HepG2 (cell line): ENCODE results near the gene LAP3. TPM values are rescaled to one million over a fixed set of nuclear protein-coding genes. Genes with fewer than 3 reads are reported as not detected.
A peak's percentile ranks its signal among the peaks of the same experiment; 100 is the strongest.

Experiments used
- ARNTL ChIP-seq: sonication (generic); formaldehyde crosslinking; IDR thresholded peaks from 2 replicates; pipeline ENCODE4 v1.4.0; 2020; ENCODE audit warnings: mild to moderate bottlenecking, missing genetic modification reagents
- EHMT2 ChIP-seq: fragments of 200-600 bp; sonication (generic); IDR thresholded peaks from 2 replicates; pipeline ENCODE4 v1.7.0; 2017; ENCODE audit warnings: antibody characterized with exemption, low read depth, low read length, borderline replicate concordance
- ELF4 ChIP-seq: sonication (generic); formaldehyde crosslinking; IDR thresholded peaks from 2 replicates; pipeline ENCODE4 v1.5.0; 2020; ENCODE audit warnings: missing genetic modification reagents, mild to moderate bottlenecking, moderate library complexity, borderline replicate concordance
- HOXA5 ChIP-seq: sonication (generic); formaldehyde crosslinking; IDR thresholded peaks from 2 replicates; pipeline ENCODE4 v1.4.0; 2020; ENCODE audit warnings: missing genetic modification reagents
- NPAS2 ChIP-seq: sonication (generic); formaldehyde crosslinking; IDR thresholded peaks from 2 replicates; pipeline ENCODE4 v1.8.0; 2022; ENCODE audit warnings: mild to moderate bottlenecking, missing genetic modification reagents, borderline replicate concordance
- PHB2 ChIP-seq: fragments of 450-650 bp; IDR thresholded peaks from 2 replicates; pipeline ENCODE4 v1.6.1; 2018; ENCODE audit not compliant: partially characterized antibody
- POLR2G ChIP-seq: fragments of 200-400 bp; formaldehyde crosslinking; IDR thresholded peaks from 2 replicates; pipeline ENCODE4 v1.6.1; 2018; ENCODE audit warnings: mild to moderate bottlenecking, low read depth, low read length, moderate library complexity
- PRPF4 ChIP-seq: fragments of 200-400 bp; formaldehyde crosslinking; IDR thresholded peaks from 2 replicates; pipeline ENCODE4 v1.6.1; 2016; ENCODE audit warnings: low read length, low read depth; ENCODE audit not compliant: poor library complexity, severe bottlenecking
- ZBTB40 ChIP-seq, 2 experiments: fragments of 450-650 bp in 1 of 2; sonication (generic) in 1 of 2; formaldehyde crosslinking in 1 of 2; IDR thresholded peaks; 2 replicates each; pipeline versions ENCODE4 v1.6.1 to v1.8.0; 2016 to 2022; ENCODE audit warnings: antibody characterized with exemption in 1 of 2, mild to moderate bottlenecking in 1 of 2, missing genetic modification reagents in 1 of 2
- ZBTB43 ChIP-seq: sonication (generic); formaldehyde crosslinking; conservative IDR thresholded peaks from 2 replicates; pipeline ENCODE4 v1.4.0; 2020; ENCODE audit warnings: missing genetic modification reagents
- ZFAT ChIP-seq: sonication (generic); formaldehyde crosslinking; conservative IDR thresholded peaks from 2 replicates; pipeline ENCODE4 v1.8.1; 2023; ENCODE audit warnings: missing genetic modification reagents, inconsistent platforms
- ZNF589 ChIP-seq: sonication (generic); formaldehyde crosslinking; conservative IDR thresholded peaks from 2 replicates; pipeline ENCODE4 v1.8.0; 2022; ENCODE audit warnings: mild to moderate bottlenecking, moderate library complexity, missing genetic modification reagents
- ZNF605 ChIP-seq: sonication (generic); formaldehyde crosslinking; IDR thresholded peaks from 2 replicates; pipeline ENCODE4 v1.8.0; 2022; ENCODE audit warnings: mild to moderate bottlenecking, missing genetic modification reagents
- ZNF749 ChIP-seq: sonication (generic); formaldehyde crosslinking; IDR thresholded peaks from 2 replicates; pipeline ENCODE4 v1.8.0; 2022; ENCODE audit warnings: mild to moderate bottlenecking, missing genetic modification reagents, moderate library complexity, borderline replicate concordance
- ZNF75D ChIP-seq: sonication (generic); formaldehyde crosslinking; IDR thresholded peaks from 2 replicates; pipeline ENCODE4 v1.8.1; 2023; ENCODE audit warnings: missing genetic modification reagents, mild to moderate bottlenecking, borderline replicate concordance
- ZNF784 ChIP-seq: sonication (generic); formaldehyde crosslinking; IDR thresholded peaks from 2 replicates; pipeline ENCODE4 v1.5.1; 2020; ENCODE audit warnings: missing genetic modification reagents, mild to moderate bottlenecking, borderline replicate concordance
- polyA plus RNA-seq, 8 experiments: library from polyadenylated mRNA; depleted of rRNA in 3 of 8; stranded (reverse) in 7 of 8; unstranded in 1 of 8; fragments of >200 nt; fragmentation: Illumina TruSeq in 4 of 8; extraction: Trizol in 4 of 8; gene quantifications; 2 replicates each; pipeline versions ENCODE4 v1.2.1 to v1.2.3, GENCODE V29; 2011 to 2016; ENCODE audit warnings: low read depth in 4 of 8, missing spikeins in 1 of 8, mixed read lengths in 1 of 8; ENCODE audit not compliant: insufficient read depth in 1 of 8
- total RNA-seq, 5 experiments: library from RNA; depleted of rRNA; stranded (reverse); fragments of >200 nt; fragmentation: Illumina TruSeq; extraction: Trizol; gene quantifications; 2 replicates each; pipeline ENCODE4 v1.2.3, GENCODE V29; 2016; ENCODE audit warnings: low read depth in 1 of 5

The LAP3 gene
- total and polyA plus RNA-seq, 2 of the 13 experiments (the other 11 are each of a cell fraction or from before 2014, with no cell fraction given) = 106 to 125 TPM

- TF ChIP-seq ELF4 (no peak), ZNF749 (CRISPR knock-in tag) (no peak), ARNTL (no peak), ZFAT (no peak), POLR2G (peak; percentile 59), PRPF4 (no peak), EHMT2 (no peak), ZNF75D (CRISPR knock-in tag) (no peak), ZNF589 (no peak), ZBTB43 (CRISPR knock-in tag) (no peak), NPAS2 (CRISPR knock-in tag) (no peak), ZBTB40 (IDR thresholded peaks at IDR 0.05) (no peak), ZBTB40 (CRISPR knock-in tag; IDR thresholded peaks at IDR 0.05) (no peak), PHB2 (no peak), HOXA5 (CRISPR knock-in tag) (no peak), ZNF784 (CRISPR knock-in tag) (no peak), ZNF605 (CRISPR knock-in tag) (no peak; the same call in 1 of the 2 replicates)
Measured at GRCh38 chr4:17636696-17637622, 60.0 kb downstream of the LAP3 start (continued).
